Transverse colon (tissue), 4 donors: Measurements from ENCODE around the gene VGLL4. TPM values are rescaled to one million over a fixed set of nuclear protein-coding genes. Genes with fewer than 3 reads are reported as not detected.

Experiments used
- DNase-seq: peaks from one replicate; pipeline ENCODE4 v3.0.0-alpha.2; 2019
- H3K27ac ChIP-seq, 4 donors: fragments of 200-600 bp; sonication (generic); 2 replicates each; pipeline ENCODE4 v1.5.1; 2016 to 2018; ENCODE audit warnings: inconsistent platforms in 4 of 4
- H3K27me3 ChIP-seq: fragments of 200-600 bp; sonication (generic); 2 replicates; pipeline ENCODE4 v1.5.1; 2017; ENCODE audit warnings: inconsistent platforms
- H3K36me3 ChIP-seq, 4 donors: fragments of 200-600 bp; sonication (generic); 2 replicates each; pipeline ENCODE4 v1.5.1; 2017 to 2019; ENCODE audit warnings: inconsistent platforms in 4 of 4
- H3K4me1 ChIP-seq, 4 donors: fragments of 200-600 bp; sonication (generic); 2 replicates each; pipeline ENCODE4 v1.5.1; 2017 to 2020; ENCODE audit warnings: inconsistent platforms in 4 of 4
- H3K4me3 ChIP-seq, 4 donors: fragments of 200-600 bp; sonication (generic); 1 replicate in 1 of 4; 2 replicates in 3 of 4; pipeline versions ENCODE4 v1.5.1 to v1.6.1; 2017 to 2019; ENCODE audit warnings: inconsistent platforms in 4 of 4
- H3K9me3 ChIP-seq, 2 donors: fragments of 200-600 bp; sonication (generic); 2 replicates each; pipeline ENCODE4 v1.5.1; 2017 to 2019; ENCODE audit warnings: inconsistent platforms in 2 of 2
- CTCF ChIP-seq, 5 experiments: fragments of 200-600 bp in 3 of 5; fragments of 450-650 bp in 2 of 5; sonication (generic) in 3 of 5; IDR thresholded peaks; 1 replicate in 2 of 5; 2 replicates in 3 of 5; pipeline ENCODE4 v1.5.1; 2016 to 2017; ENCODE audit warnings: antibody characterized with exemption in 5 of 5, inconsistent platforms in 3 of 5, mild to moderate bottlenecking in 2 of 5, moderate library complexity in 1 of 5
- EP300 ChIP-seq: sonication (generic); formaldehyde crosslinking; IDR thresholded peaks from one replicate; pipeline ENCODE4 v1.6.1; 2017; ENCODE audit warnings: antibody characterized with exemption, low read depth
- POLR2A ChIP-seq: fragments of 450-650 bp; IDR thresholded peaks from one replicate; pipeline ENCODE4 v1.6.1; 2016; ENCODE audit warnings: antibody characterized with exemption, mild to moderate bottlenecking, moderate library complexity
- POLR2AphosphoS5 ChIP-seq, 3 donors: sonication (generic); formaldehyde crosslinking; IDR thresholded peaks; one replicate each; pipeline ENCODE4 v1.6.1; 2016; ENCODE audit warnings: antibody characterized with exemption in 3 of 3
- WGBS, 2 donors: methylation state at CpG; one replicate each; pipeline ENCODE4 v1.1.5; 2018; ENCODE audit warnings: low coverage in 1 of 2; 5-methylcytosine and 5-hydroxymethylcytosine counted together
- in situ Hi-C, 4 donors: fragments of 200-750 bp; cut with MboI; loops; one replicate each; pipeline versions ENCODE4 v1.15.0 to v1.15.1; 2017; ENCODE audit warnings: low sequenced_read_pairs in 3 of 4, low pct_ligation_motif_present in 1 of 4, low pct_unique_long_range_greater_than_20kb in 1 of 4
- intact Hi-C: fragments of 100-400 bp; cut with DNase I; formaldehyde crosslinking; loops from one replicate; pipeline ENCODE4 v1.15.1; 2023; ENCODE audit warnings: low total_unique reads
- total RNA-seq, 4 donors: library from RNA; depleted of rRNA; stranded (reverse); fragments of >200 nt; gene quantifications; one replicate each; pipeline ENCODE4 v1.1.0, GENCODE V29; 2016

Gene VGLL4
- total RNA-seq, 4 donors from 2014 or later: 67.3 to 175 (median 95.0) TPM

- Histone ChIP-seq H3K27ac (peak overlapping the region; percentile 39 to 68 (median 57)), H3K27me3 (no peaks in the 10 kb centered on the region), H3K4me3 (no peak overlapping the region), H3K36me3 (peaks cover 0 to 8% (median 0%) of the 10 kb centered on the region in 4 donors), H3K9me3 (no peaks in the 10 kb centered on the region), H3K4me1 (peaks cover 17 to 44% (median 24%) of the 10 kb centered on the region in 4 donors)
- in situ Hi-C loops (no loop called here), intact Hi-C loops (no loop called here)
- TF ChIP-seq POLR2AphosphoS5 (IDR thresholded peaks at IDR 0.05): no peak
- TF ChIP-seq EP300: no peak
- TF ChIP-seq CTCF (IDR thresholded peaks at IDR 0.05): no peak
- TF ChIP-seq POLR2A: no peak
- DNase-seq: no peak
- 63 to 78% methylated on average over 4 to 13 of the region's 13 CpGs for WGBS, 2 donors
Observed at GRCh38 chr3:11558002-11558401, 85.7 kb downstream of the VGLL4 start.

GRCh38 chr3:11556851-11557644 lies 86.7 kb downstream of the VGLL4 start:
- Histone ChIP-seq H3K9me3 (no peaks in the 10 kb centered on the region), H3K36me3 (no peaks in the 10 kb centered on the region), H3K27ac (peak overlapping the region; percentile 39 to 68 (median 57)), H3K27me3 (no peaks in the 10 kb centered on the region), H3K4me1 (peaks cover 17 to 39% (median 22%) of the 10 kb centered on the region in 4 donors), H3K4me3 (no peak overlapping the region)
- intact Hi-C loops (no loop called here), in situ Hi-C loops (no loop called here)
- WGBS, 2 donors: 55 to 57% methylated on average over 11 to 16 of the region's 16 CpGs
- TF ChIP-seq POLR2AphosphoS5 (IDR thresholded peaks at IDR 0.05) (peak in 1 of 3 donors; percentile 23), POLR2A (no peak)
- no peak for DNase-seq

- 86 to 88% methylated on average over 11 to 23 of the region's 23 CpGs for WGBS, 2 donors
- no peaks in the 10 kb centered on the region for H3K27me3 ChIP-seq
- no peak for TF ChIP-seq POLR2A
- no peak for TF ChIP-seq EP300
- TF ChIP-seq POLR2AphosphoS5 (IDR thresholded peaks at IDR 0.05): no peak
- TF ChIP-seq CTCF (IDR thresholded peaks at IDR 0.05): no peak
- H3K27ac ChIP-seq: peak overlapping the region; percentile 23 to 52 (median 44)
- H3K4me3 ChIP-seq: no peak overlapping the region
- H3K36me3 ChIP-seq: no peaks in the 10 kb centered on the region
- intact Hi-C loops: no loop called here
- no peak for DNase-seq
- H3K9me3 ChIP-seq: no peaks in the 10 kb centered on the region
- peaks cover 13 to 32% (median 17%) of the 10 kb centered on the region in 4 donors for H3K4me1 ChIP-seq
- in situ Hi-C loops: no loop called here
Observed at GRCh38 chr3:11555881-11556633, 87.7 kb downstream of the VGLL4 start.

- Histone ChIP-seq H3K9me3 (no peaks in the 10 kb centered on the region), H3K36me3 (no peaks in the 10 kb centered on the region), H3K27ac (peak overlapping the region in 3 of 4 donors; percentile 23 to 46 (median 43)), H3K4me3 (no peak overlapping the region), H3K27me3 (no peaks in the 10 kb centered on the region), H3K4me1 (peaks cover 11 to 28% (median 15%) of the 10 kb centered on the region in 4 donors)
- in situ Hi-C loops (no loop called here), intact Hi-C loops (no loop called here)
- 89% methylated on average over 13 of the region's 13 CpGs; no CpG with 5 or more reads in 1 of the 2 donors for WGBS, 2 donors
- TF ChIP-seq POLR2A: no peak
- no peak for TF ChIP-seq POLR2AphosphoS5 (IDR thresholded peaks at IDR 0.05)
- TF ChIP-seq EP300: no peak
- no peak for TF ChIP-seq CTCF (IDR thresholded peaks at IDR 0.05)
- no peak for DNase-seq
Observed at GRCh38 chr3:11555211-11555782, 88.4 kb downstream of the VGLL4 start.
